ENCODE data around the gene NOXO1. TPM values are rescaled to one million over a fixed set of nuclear protein-coding genes. Genes with fewer than 3 reads are reported as not detected.
A peak's percentile ranks its signal among the peaks of the same experiment; 100 is the strongest.

Gene NOXO1
- total and polyA plus RNA-seq, 2 donors (not counting 3 experiments of a cell fraction or from before 2014, with no cell fraction given): 0.37 to 0.60 TPM

DNA sequence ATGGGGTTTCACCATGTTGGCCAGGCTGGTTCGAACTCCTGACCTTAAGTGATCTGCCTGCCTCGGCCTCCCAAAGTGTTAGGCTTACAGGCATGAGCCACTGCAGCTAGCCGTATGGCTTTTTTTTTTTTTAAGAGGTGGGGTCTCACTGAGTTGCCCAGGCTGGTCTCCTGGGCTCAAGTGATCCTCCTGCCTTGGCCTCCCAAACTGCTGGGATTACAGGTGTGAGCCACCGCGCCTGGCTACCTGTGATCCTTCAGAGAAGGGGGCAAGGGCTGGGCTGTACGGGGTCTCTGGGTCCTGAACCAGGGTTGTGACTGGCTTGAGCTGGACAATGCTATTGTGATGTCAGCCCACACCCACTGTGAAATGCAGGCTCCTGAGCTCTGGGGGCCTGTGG lies 14.8 kb downstream of the NOXO1 start, which contains the start of gene RNF151:
TSS of gene RNF151 (plus strand) at position 397 of the 400 bp plus-strand sequence. CDS start 26 bp downstream, outside the sequence.
- TF ChIP-seq, protein P1, sequence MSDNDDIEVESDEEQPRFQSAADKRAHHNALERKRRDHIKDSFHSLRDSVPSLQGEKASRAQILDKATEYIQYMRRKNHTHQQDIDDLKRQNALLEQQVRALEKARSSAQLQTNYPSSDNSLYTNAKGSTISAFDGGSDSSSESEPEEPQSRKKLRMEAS (IDR thresholded peaks at IDR 0.05; ENCODE audit: insufficient read depth, insufficient read length): no peak
- no peak for TF ChIP-seq MYC (IDR thresholded peaks at IDR 0.05; ENCODE audit: low read depth, low read length)
- no peak for TF ChIP-seq JUN (IDR thresholded peaks at IDR 0.05; ENCODE audit: borderline replicate concordance, insufficient read depth, insufficient read length, low read depth)
- no peak for TF ChIP-seq POLR2A (IDR thresholded peaks at IDR 0.05; ENCODE audit: low read depth, low read length)
- TF ChIP-seq EZH2 (IDR thresholded peaks at IDR 0.05; ENCODE audit: borderline replicate concordance, low read depth, low read length, severe bottlenecking): no peak
- no peak for TF ChIP-seq GATA2 (IDR thresholded peaks at IDR 0.05; ENCODE audit: insufficient read depth, insufficient read length, low read depth, low read length)
- no peak for TF ChIP-seq FOS (IDR thresholded peaks at IDR 0.05; ENCODE audit: borderline replicate concordance, insufficient read depth, low read length)
- TF ChIP-seq POLR2AphosphoS5 (IDR thresholded peaks at IDR 0.05; ENCODE audit: insufficient read depth, low read depth, low read length): no peak
- TF ChIP-seq, protein P2, sequence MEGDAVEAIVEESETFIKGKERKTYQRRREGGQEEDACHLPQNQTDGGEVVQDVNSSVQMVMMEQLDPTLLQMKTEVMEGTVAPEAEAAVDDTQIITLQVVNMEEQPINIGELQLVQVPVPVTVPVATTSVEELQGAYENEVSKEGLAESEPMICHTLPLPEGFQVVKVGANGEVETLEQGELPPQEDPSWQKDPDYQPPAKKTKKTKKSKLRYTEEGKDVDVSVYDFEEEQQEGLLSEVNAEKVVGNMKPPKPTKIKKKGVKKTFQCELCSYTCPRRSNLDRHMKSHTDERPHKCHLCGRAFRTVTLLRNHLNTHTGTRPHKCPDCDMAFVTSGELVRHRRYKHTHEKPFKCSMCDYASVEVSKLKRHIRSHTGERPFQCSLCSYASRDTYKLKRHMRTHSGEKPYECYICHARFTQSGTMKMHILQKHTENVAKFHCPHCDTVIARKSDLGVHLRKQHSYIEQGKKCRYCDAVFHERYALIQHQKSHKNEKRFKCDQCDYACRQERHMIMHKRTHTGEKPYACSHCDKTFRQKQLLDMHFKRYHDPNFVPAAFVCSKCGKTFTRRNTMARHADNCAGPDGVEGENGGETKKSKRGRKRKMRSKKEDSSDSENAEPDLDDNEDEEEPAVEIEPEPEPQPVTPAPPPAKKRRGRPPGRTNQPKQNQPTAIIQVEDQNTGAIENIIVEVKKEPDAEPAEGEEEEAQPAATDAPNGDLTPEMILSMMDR (IDR thresholded peaks at IDR 0.05; ENCODE audit: extremely low read depth in 1 of 2, insufficient read depth in 1 of 2, low read depth in 1 of 2, low read length in 2 of 2): no peak
- Histone ChIP-seq H3K9me1 (replicated peaks; ENCODE audit: control insufficient read depth, extremely low read depth, insufficient read depth, low read length) (no peaks in the 10 kb centered on the region), H3K79me2 (ENCODE audit: control insufficient read depth, insufficient read depth, low read length) (peaks cover 39% of the 10 kb centered on the region), H4K20me1 (replicated peaks; ENCODE audit: control insufficient read depth, extremely low read depth, insufficient read depth, low read length) (no peaks in the 10 kb centered on the region), H3K27me3 (ENCODE audit: control insufficient read depth in 2 of 2, insufficient read depth in 2 of 2, low read length in 2 of 2) (no peaks in the 10 kb centered on the region), H3K9ac (replicated peaks; ENCODE audit: extremely low read depth, insufficient read depth, low read length) (peak within 1 kb of the TSS; percentile 92), H3K4me1 (ENCODE audit: control insufficient read depth, extremely low read depth, insufficient read depth, low read length) (peaks cover 22% of the 10 kb centered on the region), H3K4me3 (replicated peaks in 1 of 3; ENCODE audit: insufficient read depth in 1 of 3, low read depth in 1 of 3, low read length in 3 of 3) (peak within 1 kb of the TSS; percentile 58 to 89 (median 71)), H3K9me3 (replicated peaks; ENCODE audit: control insufficient read depth, insufficient read depth, low read length) (no peaks in the 10 kb centered on the region), H3K27ac (ENCODE audit: insufficient read depth, low read depth, low read length) (no peak within 1 kb of the TSS), H2AFZ (ENCODE audit: low read depth, low read length) (no peak within 1 kb of the TSS), H3K4me2 (ENCODE audit: insufficient read depth, low read length) (peak within 1 kb of the TSS; percentile 81), H3K36me3 (ENCODE audit: control insufficient read depth in 2 of 2, extremely low read depth in 1 of 2, insufficient read depth in 2 of 2, low read length in 2 of 2) (peaks cover 8 to 17% of the 10 kb centered on the region in 2 experiments)
- BruUV-seq (replicated peaks): no TSS peak
- CTCF ChIA-PET: interaction anchor here (0.5 to 1.2 kb wide), 2 partner anchors 171 to 174 kb away, joined by 3 read pairs; no protein-coding TSS in a partner anchor
- POLR2A ChIA-PET: no interaction called here
- no peak for FAIRE-seq
- dilution Hi-C loops (cut with MboI; ENCODE audit: extremely low pct_ligation_motif_present, low sequenced_read_pairs) (no loop called here), intact Hi-C loops (cut with micrococcal nuclease) (no loop called here)
- DNase-seq (ENCODE audit: low read depth, low spot score): no peak

Measured in endothelial cell of umbilical vein (primary cell).